Stimulated activated CD8-positive, alpha-beta memory T cell treated with anti-CD3 and anti-CD28 coated beads, Interleukin-2, amount 100 ng/mL, for 48 hours (primary cell): ENCODE measurements around the gene LYPD5.
"Not testable (repeated sequence)": the region's sequence is repeated elsewhere in the genome, so short reads cannot be mapped to it uniquely, and the experiment has no call there.

Experiments
- DNase-seq, 2 donors: peaks; one replicate each; pipeline ENCODE4 v3.0.0-alpha.2; 2020; ENCODE audit warnings: low read depth in 2 of 2

Gene LYPD5

DNA sequence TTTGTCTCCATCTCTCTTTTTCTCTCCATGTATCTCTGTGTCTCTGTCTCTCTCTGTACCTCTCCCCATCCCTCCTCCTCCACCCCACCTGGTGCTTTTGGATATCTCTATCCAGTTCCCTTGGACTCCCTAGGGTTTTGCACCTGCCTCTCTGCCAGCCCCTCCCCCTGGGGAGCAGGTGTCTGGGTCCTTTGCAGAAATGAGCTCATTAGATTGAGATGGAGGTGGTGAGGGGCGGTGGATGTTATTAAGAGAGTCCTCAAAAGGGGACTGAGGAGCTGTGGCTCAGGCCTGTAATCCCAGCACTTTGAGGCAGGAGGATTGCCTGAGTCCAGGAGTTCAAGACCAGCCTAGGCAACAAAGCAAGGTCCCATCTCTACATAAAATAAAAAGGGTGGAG lies 23.6 kb downstream of the LYPD5 start:
- DNase-seq: no peak

DNA sequence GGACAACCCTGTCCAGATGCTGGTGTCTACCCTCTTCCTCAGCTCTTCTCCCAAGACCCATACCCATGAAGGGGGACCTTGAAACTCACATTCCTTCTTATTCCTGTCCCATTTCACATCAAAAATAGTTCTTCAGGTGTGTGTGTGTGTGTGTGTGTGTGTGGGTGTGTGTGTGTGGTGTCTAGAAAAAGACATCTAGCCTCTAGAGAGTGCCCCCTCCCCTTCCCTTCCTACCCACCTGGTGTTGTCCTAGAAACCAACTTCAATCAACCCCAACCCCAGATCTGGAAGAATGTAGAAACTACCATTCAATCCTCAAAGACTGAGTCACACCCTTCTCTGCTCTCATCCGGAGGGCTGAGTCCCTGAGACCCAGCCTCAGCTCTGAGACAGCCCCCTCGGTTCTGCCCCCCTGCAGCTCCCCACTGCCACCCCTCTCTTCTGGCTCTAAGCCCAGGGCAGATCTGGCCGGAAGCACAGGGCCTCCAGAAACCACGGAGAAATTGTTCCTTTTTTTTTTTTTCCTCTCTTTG lies 25.0 kb downstream of the LYPD5 start:
- no peak for DNase-seq

DNA sequence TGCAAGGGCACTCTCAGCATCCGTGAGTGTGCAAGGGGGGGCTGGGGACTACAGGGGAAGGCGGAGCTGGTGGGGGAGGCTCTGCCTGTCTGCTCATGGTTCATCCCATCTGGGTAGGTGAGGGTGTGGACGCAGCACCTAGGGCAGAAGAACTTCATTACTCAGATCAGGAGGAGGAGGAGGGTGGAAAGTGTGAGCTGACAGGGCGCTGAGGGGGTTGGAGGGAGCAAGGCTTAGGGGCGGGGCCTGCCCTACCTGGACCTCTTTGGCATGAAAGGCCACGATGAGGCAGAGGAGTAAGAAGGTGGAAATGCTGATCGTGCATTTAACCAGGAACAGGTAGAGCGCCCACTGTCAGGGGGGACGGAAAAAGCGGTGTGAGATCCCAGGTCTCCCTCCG lies 26.0 kb downstream of the LYPD5 start:
- DNase-seq: peak in 1 of 2 donors; percentile 68

DNA sequence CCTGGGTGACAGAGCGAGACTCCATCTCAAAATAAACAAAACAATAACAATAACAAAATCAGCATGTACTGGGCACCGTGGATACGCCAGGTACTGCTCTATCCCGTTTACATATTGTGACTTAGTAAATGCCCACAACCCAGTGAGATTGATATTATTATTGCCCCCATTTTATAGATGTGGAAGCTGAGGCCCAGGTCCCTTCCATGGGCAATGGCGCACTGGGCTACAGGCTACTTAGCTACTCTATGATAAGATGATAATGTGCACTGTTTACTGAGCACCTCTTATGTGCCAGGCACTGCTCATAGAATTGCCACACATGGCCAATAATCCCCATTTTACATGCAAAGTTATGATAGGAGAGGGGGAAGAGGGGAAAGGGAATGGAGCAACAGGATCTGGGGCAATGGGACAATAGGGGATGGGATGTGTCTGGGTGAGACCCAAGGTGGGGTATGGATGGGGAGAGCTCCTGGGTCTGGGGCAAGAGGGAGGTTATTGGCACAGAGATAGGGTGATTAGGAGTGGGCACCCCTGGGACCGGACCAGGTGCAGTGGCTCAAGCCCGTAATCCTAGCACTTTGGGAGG lies 26.9 kb downstream of the LYPD5 start:
- no peak for DNase-seq

DNA sequence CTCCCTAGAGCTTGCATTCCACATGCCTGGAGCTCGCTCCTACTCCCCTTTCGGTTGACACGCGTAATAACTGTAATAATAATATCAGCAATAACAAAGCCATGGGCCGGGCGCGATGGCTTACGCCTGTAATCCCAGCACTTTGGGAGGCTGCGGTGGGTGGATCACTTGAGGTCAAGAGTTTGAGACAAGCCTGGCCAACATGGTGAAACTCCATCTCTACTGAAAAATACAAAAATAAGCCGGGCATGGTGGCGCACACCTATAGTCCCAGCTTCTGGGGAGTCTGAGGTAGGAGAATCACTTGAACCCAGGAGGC lies 27.3 kb downstream of the LYPD5 start:
- not testable (repeated sequence) for DNase-seq

DNA sequence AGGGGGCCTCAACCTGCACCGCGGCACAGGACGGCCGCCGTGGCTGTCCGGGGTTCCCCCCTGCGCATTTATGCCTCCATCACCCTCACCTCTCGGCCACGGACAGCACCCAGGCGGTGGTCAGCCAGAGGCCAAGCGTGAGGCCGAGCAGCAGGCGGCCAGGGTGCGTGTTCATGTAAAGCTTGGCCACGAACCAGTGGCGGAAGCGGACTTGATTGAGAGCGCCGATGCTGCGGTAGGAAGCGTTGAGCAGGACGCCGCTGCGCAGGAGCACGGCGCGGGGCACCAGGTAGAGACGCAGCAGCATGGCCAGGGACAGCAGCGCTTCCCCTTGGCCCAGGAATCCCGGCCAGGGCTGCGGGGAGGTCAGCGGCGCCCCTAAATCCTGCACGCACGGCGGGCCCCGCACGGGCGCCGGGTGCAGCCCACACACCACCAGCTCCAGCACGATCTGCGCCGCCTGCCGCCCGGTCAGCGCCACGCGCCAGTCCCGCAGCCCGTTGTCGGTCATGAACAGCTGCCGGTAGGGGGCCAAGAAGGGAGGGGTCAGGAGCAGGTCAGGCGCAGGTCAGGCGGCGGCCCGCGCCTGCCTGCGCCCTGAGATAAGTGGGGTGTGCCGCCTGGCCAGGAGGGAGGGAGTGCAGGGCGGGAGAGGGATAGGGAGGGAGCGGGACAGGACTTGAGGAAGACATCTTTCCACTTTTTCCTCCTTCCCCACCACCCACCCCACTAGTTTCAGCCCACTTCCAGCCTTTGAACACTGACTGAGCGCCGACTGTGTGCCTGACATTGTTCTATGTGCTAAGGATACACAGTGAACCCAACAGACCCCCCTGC lies 27.9 kb downstream of the LYPD5 start:
- no peak for DNase-seq

DNA sequence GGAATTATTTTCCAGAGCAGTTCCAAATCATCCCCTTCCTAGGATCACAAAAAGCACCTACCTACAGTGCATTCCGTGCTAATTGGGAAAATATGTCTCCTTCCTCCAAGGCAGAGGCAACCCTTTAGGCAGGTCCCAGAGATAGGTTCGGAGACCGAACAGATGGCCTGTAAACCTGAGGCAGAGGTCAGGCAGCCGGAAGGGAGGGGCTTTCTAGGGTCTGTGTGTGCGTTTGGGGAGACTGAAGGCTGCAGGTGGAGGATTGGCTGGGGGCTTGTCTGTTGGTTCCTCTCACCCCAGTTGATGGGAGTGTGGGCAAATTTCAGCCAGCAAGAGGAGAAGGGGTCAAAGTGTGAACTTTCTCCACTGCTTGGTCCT lies 28.5 kb downstream of the LYPD5 start:
- DNase-seq: no peak

DNA sequence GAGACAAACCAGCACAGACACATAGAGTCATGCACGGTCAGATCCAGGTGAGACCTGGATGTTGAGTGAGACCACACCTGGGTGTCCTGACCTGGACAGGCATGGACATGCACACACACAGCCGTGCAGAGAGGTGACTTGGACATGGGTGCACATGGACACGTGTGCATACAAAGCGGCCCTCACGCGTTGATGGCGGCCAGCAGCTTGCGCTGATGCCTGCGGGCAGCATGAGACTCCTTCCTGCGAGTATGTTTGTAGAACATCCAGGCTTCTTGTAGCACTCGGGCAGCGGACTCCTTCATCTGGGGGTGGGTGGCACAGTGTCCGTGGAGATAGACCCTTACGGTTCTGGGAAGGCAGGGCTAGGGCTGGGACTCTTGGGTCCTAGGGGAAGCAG lies 33.0 kb downstream of the LYPD5 start:
- DNase-seq: no peak

DNA sequence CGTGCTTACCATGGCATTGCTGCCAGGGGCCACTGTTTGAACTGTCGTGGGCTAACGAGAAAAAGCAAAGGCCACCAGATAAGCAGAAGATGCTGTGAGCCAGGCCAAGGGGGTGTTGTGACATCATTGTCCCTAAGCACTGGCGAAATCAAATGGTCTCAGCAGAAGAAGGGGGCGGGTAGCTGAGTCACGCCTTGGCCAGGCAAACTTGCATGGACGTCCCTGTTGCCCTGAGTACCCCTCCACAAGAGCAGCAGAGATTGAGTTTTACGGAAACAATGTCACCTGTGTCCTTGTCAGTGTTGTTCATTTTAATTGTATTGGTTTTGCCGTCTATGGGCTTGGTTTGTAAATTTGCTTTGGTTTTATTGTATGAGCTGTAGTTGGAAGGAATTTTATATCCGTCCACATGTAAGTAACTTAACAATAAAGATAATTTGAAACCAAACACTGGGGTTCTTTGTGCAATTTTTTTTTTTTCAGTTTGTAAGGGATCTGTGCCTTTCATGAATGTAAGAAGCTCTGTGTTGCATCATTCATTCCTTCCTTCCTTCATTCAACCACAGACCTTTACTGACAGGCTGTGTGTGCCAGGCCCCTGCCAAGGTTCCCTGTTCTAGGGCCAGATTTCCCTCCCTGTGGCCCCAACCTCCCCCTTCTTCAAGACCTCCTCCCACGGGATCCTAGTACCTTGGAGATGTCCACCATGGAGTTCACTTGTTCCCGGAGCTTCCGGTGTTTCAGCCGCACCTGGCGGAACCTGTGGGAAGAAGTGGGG lies 33.8 kb downstream of the LYPD5 start:
- DNase-seq: no peak

DNA sequence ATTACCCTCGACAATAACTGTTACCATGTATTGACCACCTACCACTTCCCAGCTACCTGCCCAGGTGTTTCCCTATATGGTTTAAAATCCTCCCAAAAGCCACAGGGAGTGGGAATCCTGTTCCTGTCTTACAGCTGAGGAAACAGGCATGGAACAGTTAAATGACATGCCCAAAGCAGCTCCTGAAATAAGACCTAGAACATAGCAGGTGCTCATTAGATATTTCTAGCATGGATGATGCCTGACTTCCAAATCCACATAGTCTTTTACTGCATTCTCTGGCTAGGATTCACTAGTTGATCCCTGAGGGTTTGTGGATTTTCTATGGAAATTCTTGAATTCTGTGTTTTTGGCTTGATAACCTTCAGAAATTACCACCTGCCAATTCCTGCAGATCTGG lies 34.4 kb downstream of the LYPD5 start:
- DNase-seq: no peak

DNA sequence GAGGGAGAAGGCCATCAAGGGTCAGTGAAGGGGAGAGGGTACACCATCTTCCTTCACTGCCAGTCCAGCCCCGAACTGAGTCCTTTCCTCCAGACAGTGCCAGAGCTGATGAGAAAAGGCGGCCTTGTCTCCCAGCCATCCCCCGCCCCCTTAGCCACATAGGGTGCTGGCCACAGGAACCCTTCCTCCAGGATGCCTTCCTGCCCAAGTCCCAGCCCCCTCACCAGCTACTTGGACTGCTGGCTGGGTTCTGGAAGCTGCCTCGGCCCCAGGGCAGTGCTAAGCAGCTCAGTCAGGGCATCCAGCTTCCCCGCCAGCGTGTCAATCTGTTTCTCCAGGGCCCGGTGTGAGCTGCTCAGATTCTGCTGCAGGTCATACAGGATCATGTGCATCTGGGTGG lies 34.9 kb downstream of the LYPD5 start:
- no peak for DNase-seq

DNA sequence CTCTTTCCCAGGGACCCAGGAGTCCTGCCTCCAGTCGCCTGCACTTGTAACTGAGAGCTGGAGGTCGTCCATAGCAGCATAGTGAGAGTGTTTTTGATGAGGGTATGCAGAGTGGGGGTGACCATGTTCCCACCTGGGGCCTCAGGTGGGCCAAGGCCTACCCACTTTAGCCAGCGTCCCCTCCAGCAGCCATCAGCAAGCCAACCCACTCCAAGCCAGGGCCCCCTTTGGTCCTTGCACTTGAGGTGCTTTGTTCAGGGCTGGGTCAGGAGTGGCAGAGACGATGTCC lies 35.5 kb downstream of the LYPD5 start:
- no peak for DNase-seq

DNA sequence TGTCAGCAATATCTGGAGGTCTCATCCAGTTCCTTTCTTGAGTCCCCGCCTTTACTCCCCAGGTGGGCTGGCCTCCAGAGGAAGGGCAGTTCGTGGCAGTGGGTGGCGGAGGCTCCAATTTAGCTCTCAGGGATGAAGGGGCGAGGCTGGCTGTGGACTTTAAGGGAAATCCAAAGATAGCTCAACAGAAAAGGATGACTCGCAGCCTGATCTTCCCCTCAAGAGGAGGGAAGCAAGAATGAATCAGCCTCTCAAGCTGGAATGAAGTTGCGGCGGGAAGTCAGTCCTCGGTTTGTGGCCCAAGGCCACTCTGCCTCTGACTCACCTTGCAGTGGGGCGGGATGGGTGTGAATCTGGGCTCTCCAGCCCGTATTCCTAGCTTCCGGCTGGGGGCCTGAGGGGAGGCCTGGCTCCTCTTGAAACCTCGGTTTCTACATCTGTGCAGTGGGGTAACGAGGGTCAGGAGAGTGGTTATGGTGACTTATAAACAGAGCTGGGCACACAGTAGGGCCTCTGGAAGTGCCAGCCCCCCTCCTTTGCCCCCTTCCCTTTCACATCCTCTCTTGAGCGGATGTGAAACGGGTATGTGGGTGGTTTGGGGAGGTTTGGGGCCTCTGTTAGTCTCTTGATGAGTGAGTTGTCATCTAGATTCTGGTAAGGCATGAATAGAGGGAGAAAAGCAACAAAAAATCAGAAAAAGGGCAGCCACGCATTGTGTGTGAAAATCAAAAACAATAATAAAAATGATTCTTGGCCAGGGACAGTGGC lies 37.0 kb downstream of the LYPD5 start:
- DNase-seq: peak; percentile 66 to 78

DNA sequence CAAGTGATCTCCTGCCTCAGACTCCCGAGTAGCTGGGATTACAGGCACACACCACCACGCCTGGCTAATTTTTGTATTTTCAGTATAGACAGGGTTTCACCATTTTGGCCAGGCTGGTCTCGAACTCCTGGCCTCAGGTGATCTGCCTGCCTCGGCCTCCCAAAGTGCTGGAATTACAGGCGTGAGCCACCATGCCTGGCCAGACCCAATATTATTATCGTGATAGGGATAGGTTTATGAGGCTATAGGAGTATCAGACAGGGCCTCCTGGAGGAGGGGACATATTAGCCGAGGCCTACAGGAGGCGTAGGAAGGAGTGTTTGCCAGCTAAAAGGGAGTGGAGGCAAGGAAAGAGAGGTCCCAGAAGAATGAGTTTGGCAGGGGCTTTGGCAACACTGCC lies 37.6 kb downstream of the LYPD5 start:
- not testable (repeated sequence) for DNase-seq

DNA sequence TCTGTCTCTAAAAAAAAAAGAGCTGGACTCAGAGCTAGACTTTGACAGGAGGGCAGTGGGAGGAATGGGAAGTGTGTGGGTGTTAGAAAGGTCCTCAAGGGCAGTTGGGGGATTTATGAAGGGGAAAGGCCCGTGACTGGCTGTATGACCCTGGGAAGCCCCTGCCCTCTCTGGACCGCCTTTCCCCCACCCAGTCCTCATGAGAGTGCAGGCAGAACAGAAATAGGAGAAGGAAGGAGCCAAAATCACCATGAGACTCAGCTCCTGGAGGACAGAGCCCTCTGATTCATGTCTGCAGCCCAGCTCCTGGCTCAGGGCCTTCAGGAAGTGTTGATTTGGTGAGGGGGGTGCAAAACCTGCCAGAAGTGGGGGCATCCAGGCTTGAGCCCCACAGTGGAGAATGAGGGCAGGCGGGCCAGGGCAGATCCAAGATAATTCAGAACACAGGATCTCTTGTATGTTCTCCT lies 38.7 kb downstream of the LYPD5 start:
- DNase-seq: no peak

DNA sequence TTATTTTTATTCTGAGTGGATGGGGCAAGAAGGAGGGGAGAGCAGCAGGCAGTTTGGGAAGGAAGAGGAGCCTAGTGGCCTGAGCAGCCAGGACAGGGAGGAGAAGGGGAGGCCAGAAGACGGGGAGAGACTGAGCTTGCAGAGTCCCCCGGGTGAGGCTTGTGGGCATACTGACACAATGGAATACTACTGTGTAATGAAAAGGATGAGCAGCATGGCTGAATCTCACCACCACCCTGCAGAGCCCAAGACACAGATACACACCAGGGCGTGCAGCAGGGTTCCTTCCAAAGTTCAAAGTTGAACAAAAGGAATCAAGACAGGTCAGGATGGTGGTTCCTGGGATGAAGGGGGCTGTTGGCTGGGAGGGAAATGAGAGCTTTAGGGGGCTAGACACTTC lies 39.4 kb downstream of the LYPD5 start:
- no peak for DNase-seq

DNA sequence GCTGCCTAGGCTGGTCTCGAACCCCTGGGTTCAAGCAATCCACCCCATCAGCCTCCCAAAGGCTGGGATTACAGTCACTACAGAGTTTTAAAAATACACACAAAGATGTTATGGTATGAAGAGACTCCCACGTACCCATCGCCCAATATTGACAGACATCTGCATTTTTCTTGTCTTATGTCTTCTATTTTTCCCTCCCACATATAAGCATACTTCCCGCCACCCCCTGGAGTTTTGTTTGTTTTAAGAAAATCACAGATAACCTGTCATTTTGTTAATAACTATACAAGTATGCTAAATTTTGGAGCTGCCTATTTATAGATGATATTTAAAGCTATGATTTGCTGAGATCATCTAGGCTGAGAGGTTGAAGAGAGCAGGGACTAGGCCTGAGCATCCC lies 41.3 kb downstream of the LYPD5 start:
- DNase-seq: no peak

DNA sequence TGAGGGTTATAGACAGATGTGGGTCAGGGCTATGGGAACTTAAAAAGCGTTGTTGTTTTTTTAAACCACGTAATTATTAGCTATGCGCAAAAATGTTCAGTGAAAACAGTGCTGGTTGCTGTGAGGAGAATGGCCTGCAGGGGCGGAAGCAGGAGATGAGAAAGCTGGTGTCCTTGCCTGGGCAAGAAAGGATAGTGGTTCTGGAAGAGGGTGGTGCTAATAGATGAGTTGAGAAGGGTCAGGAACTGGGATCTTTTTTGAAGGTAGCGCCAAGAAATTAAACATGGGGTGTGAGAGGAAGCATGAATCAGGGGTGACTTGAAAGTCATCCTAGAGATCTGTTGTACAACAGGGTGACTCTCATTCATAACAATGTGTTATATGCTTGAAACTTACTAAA lies 42.7 kb downstream of the LYPD5 start:
- no peak for DNase-seq

DNA sequence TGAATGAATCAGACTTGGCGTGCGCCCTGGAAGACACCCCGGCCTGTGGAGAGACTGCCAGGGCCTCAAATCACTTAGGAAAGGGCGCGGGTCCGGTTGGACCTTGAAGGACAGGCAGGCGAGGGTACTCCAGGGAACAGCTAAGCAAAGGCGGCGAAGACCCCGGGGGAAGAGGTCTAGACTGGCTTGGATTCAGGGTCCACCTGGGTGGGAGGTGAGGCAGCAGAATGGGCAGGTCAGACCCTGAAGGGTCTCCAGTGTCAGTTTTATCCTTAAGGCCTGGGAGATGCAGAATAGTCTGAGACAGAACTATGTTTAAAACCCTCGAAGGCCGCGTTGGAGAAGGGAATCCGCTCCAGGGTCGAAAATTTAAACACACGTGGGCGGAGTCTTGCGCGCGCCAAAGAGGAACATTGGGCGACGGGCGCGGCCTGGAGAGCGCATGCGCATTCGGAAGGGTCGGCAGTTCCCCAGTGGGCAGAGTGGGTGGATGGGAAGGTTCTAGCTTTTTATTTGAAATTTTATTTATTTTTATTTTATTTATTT lies 46.9 kb downstream of the LYPD5 start:
- DNase-seq: peak; percentile 69 to 77

DNA sequence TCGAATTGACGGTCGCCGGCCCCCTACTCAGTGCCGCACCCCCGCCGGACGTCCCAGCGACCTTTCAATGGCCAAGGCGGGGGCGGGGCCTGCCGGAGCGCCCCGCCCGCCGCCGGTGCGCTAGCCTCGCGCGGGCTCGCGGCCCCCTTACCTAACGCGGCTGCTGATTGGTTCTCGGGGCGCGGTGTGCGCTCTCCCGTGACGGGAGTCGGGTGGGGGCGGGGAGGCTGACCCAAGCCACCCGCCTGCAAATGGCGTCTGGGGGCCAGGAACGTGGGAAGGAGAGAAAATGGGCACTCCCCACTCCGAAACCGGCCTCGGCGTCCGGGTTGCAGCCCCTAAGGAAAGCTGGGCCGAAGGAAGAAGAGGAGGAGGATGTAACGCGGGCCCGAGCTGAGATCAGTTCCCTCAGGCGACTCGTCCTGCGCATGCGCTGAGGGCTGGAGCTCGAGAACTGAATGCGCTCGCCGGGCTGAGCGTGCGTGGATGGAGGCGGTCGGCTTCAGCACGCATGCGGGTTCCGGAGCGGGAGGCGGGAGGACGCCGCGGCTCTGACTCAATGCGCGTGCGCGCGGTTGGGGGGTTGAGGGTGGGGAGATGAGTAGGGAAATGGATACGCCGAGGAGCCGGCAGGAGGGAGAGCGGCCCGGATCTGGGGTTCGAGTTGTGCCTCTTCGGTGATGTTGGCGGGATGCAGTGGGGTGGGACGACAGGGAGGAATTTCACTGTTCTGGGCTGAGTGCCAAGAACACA lies 47.6 kb downstream of the LYPD5 start, which contains the start of gene SMG9:
SMG9 (minus strand) TSS at position 460 of the 753 bp plus-strand sequence. CDS start 4,221 bp downstream, outside the sequence.
- DNase-seq: peak; percentile 97 to 98

DNA sequence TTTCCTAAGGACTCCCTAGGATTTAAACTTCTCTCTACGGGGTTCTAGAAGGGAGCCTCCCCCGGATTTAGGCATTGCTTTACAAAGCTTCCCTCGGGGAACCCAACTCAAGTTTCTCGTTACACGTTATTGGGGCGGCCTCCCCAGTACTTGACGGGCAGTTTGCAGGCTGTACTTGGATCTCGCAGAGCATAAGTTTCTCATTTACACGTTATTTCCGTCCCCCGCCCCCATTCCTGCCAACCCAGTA lies 48.1 kb downstream of the LYPD5 start:
- no peak for DNase-seq
